Measurements from ENCODE around the gene NLE1.
A peak's percentile ranks its signal among the peaks of the same experiment; 100 is the strongest.
"Not testable (repeated sequence)": the region's sequence is repeated elsewhere in the genome, so short reads cannot be mapped to it uniquely, and the experiment has no call there.

The NLE1 gene

DNA sequence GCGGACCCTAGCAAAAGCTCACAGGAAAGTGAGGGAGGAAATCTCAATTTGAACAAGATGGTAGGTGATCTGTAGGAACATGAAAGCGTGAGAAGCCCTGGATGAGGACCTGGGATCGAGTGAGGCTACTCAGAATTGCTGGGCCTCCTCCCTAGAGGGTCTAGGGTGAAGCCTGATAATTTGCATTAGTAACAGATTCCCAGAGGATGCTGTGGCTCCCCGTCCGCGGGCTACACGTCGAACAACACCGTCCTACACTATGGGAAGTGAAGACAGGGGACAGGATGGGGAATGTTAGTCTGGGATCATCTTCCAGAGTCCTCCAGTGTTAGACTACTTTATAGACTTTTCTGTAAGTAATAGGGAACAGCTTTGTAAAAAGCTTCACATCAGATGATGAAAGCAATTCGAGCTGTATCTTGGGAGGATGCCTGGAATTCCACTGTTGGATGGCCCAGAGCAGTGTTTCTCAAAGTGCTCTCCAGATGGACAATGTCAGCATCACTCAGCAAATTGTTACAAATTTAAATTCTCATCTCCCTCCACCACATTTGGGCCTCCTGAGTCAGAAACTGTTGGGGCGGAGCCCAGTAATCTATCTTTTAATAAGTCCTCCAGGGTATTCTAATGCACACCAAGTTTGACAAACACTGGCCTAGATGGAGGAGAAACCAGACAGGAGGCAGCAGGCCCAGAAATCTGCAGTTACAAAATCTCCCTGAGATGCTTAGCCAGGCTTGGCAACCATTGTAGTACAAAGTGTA is 14.2 kb downstream of the NLE1 start:
- no peak for DNase-seq

DNA sequence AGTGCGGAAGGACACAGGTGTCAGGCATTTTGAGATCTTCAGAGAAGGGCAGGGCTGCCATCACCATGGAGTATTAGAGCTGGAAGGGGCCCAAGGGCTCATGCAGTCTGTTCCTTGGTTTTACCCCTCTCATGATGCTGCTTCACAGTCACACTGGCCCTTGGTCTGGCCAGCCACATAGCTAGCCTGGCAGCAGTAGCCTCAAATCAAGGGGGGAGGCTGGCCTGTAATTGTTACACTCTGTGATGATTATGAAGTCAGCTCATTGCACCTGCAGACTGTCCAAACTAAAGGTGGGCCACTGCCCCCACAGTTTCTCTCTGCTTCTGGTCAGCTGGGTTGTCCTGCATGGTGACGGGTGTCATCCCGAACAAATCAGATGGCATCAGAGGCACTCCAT is 20.8 kb downstream of the NLE1 start, which contains the start of gene FNDC8:
Gene FNDC8 (plus strand): TSS at position 301 of the 400 bp plus-strand sequence. CDS start 79 bp downstream, at position 380.
- DNase-seq, result no peak

- DNase-seq, result peak; percentile 55 to 56
These were observed 22.5 kb downstream of the NLE1 start, which contains the start of gene RAD51D for GRCh38 chr17:35119370-35120165. Gene RAD51D (minus strand): TSS chr17:35119860. CDS start chr17:35119613, 247 bp downstream.

- no peak for DNase-seq
These were observed 24.1 kb downstream of the NLE1 start for GRCh38 chr17:35117984-35118383.

DNA sequence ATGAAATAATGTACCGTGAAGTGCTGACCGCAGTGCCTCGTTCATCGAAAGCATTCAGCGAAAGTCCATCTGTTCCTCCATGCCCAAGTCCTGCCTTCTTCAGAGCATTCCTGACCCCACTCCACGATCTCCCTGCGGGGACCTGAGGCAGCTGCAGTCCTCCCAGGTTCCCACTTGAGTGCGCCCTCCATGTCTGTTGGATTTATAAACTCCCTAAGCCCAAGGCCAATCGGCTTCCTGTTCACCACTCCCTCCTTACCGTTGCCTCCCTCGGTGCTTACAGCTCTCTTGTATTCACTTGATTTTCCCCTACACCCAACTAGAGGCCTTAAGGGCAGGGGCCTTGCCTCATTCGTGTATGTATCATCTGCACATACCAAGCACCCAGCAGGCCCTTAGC is 25.3 kb downstream of the NLE1 start:
- no peak for DNase-seq

DNA sequence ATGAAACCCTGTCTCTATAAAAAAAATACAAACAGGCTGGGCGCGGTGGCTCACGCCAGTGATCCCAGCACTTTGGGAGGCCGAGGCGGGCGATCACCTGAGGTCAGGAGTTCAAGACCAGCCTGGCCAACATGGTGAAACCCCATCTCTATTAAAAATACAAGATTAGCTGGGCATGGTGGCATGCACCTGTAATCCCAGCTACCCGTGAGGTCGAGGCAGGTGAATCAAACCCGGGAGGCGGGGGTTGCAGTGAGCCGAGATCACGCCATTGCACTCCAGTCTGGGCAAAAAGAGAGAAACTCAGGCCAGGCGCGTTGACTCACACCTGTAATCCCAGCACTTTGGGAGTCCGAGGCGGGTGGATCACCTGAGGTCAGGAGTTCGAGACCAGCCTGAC is 31.3 kb downstream of the NLE1 start:
- not testable (repeated sequence) for DNase-seq

GRCh38 chr17:35104844-35105450 is 37.2 kb downstream of the NLE1 start:
- no peak for DNase-seq

GRCh38 chr17:35103271-35103670 is 38.8 kb downstream of the NLE1 start:
- no peak for DNase-seq

DNA sequence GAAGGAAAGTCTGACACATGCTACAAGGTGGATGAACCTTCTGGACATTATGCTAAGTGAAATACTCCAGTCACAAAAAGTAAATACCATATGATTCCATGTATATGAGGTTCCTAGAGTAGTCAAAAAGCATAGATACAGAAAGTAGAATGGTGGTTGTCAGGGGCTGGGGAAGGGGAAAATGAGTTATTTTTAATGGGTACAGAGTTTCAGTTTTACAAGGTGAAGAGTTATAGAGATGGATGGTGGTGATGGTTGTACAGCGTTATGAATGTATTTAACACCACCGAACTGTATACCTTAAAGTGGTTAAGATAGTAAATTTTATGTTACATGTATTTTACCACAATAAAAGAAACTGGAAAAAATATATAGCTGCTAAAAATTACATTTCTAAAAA is 40.4 kb downstream of the NLE1 start:
- DNase-seq, result no peak

DNA sequence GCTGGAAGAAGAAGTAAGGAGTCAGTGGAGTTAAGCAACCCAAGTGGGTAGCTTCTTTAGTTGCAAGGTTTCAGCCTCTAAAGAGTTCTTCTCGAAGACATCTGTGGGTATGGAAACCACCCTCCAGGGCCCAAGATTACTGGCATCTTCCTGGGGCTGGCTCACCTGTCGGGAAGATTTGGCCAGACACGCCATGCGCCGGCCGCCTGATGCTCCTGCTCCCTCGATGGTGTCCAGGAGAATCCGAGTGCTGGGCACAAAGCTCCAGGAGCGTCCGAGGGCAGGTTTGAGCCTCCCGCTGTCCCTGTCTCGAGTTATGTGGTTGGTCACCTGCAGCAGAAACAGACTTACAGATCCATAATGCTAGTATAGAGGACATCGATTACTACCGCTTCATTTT is 41.1 kb downstream of the NLE1 start:
- DNase-seq, result no peak

- DNase-seq, result no peak
These were observed 42.2 kb downstream of the NLE1 start for GRCh38 chr17:35099908-35100307.

DNA sequence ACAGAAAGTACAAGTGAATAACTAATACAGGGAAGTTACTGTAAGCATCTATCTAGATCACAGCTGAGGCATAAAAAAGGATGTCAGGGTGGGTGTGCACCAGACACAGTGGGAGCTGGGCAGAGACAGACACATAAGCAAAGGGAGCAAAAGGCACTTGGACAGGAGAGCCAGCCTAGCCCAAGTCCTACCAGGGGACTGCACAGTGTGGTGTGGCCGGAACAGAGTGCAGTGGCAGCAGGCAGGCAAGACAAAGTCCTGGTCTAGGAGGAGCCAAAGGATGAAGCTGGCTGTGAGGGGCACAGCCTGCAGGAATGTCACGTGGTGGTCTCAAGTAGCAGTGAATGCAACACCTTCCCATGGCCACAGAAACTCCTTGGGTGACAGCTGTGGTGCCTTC is 44.3 kb downstream of the NLE1 start:
- no peak for DNase-seq

DNA sequence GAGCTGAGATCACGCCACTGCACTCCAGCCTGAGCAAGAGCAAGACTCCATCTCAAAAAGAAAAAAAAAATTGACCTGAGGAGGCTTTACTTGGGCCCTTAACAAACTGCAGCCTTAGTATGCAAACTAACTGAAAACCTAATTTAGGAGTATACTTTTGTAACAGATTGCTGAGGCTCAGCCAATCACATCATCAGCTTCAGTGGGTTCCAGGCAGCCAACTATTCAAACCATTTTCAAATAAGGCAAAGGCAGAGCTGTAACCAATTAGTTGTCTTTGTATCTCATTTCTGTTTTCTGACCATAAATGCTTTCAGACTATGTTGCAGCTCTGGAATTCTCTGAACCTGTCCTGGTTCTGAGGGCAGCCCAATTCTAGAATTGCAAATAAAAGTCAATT is 46.4 kb downstream of the NLE1 start:
- DNase-seq, result no peak

DNA sequence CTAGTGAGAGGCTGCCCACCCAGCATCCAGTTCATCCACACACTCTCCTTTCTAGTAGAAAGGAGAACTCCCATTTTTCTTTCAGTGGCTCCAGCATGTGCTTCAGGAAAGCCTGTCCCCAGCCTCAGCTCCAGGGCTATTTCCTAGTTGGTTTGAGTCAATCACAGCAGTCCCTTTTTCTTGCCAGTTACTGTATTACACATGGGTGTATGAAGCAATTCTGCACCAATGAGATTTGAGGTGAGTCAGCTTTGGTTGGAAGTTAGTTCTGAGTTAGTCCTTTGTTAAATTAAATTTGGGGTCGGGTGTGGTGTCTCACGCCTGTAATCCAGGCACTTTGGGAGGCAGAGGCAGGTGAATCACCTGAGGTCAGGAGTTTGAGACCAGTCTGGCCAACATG is 47.2 kb downstream of the NLE1 start:
- no peak for DNase-seq

DNA sequence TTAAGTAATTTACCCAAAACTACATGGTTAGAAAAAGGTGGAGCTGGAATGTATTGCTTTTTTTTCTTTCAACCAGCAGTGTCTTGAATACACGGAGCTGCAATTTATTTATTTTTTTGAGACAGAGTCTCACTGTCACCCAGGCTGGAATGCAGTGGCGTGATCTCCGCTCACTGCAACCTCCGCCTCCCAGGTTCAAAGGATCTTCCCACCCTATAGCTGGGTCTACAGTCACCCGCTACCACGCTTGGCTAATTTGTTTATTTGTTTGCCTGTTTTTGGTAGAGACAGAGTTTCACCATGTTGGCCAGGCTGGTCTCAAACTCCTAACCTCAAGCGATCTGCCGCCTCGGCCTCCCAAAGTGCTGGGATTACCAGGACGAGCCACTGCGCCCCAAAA is 51.4 kb downstream of the NLE1 start:
- DNase-seq, result not testable (repeated sequence)

DNA sequence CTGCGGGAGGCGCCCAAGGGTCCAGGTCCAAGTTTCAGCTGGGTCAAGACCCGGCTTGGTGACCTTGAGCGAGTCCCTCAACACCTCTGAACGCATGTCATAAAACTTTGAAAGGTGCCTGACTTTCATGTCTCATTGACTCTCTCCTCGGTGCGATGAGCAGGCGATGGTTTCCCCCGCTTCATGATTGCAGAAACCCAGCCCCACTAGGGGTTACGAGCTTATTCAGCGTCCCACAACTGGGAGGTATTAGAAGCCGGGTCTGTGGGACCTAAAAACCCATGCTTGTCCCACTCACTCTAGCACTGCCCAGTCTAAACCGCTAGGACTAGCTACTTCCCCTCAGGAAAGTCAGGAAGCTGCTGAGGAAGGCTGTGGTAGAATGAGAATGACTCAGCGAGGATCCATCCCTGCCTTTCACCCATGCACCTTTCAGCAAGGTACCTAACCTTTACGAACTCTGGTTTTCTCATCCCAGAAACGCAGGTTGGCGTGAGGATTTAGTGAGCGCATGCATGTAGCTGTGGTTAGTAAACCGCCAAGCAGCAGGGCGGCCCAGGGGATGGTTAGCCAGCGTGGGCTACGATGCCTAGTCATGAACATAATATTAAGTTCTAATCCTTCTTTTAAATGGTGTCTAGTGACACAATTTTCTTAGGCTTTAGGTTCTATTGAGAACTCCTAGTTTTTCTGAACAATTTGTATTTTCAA is 52.4 kb downstream of the NLE1 start:
- DNase-seq, result peak in 1 of 2 experiments; percentile 43

DNA sequence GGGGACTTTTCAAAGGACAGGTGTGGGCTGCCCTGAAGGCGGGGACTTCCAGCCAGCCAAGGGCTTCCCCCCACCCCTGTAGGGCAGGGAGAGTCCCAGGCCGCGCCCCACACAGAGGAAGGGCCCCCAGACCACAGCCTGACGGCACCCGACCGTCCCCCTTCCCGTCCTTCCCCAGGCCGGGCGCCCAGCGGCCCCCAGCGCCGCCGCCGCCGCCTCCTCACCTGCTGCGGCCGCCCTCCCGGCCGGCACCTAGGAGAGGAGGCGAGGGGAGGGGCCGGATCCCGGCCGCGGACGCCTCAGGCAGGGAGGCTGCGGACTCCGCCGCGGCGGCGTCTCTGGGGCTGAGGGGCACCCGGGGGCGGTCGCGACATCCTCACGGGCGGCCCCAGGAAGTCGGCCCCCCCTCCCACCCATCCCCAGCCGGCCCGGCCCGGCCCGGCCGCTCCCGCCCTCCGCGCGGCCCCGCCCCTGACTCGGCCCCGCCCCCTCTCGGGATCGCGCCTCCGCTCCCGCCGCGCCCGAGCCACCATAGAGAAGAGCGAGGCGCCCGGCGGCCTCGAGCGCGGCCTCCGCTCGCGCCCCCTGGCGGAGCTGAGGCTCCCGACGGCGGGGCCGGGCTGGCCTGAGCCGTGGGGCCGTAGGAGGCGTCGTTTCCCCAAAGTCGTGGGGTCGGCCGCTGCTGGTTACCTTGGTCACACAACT is 53.1 kb downstream of the NLE1 start:
- DNase-seq, result peak; percentile 69 to 86

- DNase-seq, result peak in 1 of 2 experiments; percentile 23
These were observed 53.7 kb downstream of the NLE1 start for GRCh38 chr17:35088356-35088880.

- no peak for DNase-seq
These were observed 54.3 kb downstream of the NLE1 start for GRCh38 chr17:35087731-35088355.

DNA sequence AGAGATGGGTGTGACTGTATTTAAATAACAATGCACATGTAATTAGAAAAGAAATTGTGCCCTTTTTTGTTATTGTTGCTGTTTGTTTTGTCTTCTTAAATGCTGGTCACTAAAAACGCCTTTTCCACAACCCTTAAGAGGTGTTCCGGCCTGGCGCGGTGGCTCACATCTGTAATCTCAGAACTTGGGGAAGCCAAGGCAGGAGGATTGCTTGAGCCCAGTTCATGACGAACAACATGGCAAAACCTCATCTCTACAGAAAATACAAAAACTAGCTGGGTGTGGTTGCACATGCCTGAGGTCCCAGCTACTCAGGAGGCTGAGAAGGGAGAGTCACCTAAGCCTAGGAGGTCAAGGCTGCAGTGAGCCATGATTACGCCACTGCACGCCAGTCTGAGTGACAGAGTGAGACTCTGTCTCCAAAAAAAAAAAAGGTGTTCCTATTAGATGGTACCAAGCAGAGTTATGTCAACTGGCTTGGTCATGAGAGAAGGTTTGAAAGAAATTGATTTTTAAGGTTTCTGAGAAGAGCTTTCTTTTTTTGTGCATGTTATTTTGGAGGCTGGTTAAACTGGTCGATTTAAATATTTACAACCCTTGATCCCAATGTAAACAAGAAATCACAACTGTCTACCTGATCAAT is 55.1 kb downstream of the NLE1 start:
- no peak for DNase-seq

GRCh38 chr17:35086164-35086563 is 55.9 kb downstream of the NLE1 start:
- no peak for DNase-seq

Data from NCI-H187 (cell line).